Upper lobe of left lung (tissue), 4 donors: ENCODE results near the gene FGGY.

Experiments used
- CTCF ChIP-seq, 6 experiments: fragments of 450-650 bp in 4 of 6; fragments of 200-600 bp in 2 of 6; sonication (generic) in 2 of 6; IDR thresholded peaks; one replicate each; pipeline ENCODE4 v1.5.1; 2016 to 2019; ENCODE audit warnings: antibody characterized with exemption in 6 of 6
- POLR2AphosphoS5 ChIP-seq, 2 donors: sonication (generic); formaldehyde crosslinking; IDR thresholded peaks; one replicate each; pipeline ENCODE4 v1.5.1; 2017; ENCODE audit warnings: antibody characterized with exemption in 2 of 2

GRCh38 chr1:59673573-59674450, 376.9 kb downstream of the FGGY start:
- TF ChIP-seq CTCF (IDR thresholded peaks at IDR 0.05) (no peak), POLR2AphosphoS5 (IDR thresholded peaks at IDR 0.05) (peak in 1 of 2 donors; percentile 77)
